K562 (cell line): ENCODE data around the gene FSTL4. TPM values are rescaled to one million over a fixed set of nuclear protein-coding genes. Genes with fewer than 3 reads are reported as not detected.

Source experiments
- ATAC-seq: fragments of 200-7000 bp; cut with Tn5 transposase; 3 replicates; pipeline ENCODE4 v1.9.1; 2020; ENCODE audit warnings: moderate library complexity
- BruUV-seq: library from RNA; stranded (reverse); fragments of 400-500 nt; replicated peaks from 2 replicates; lab custom pipeline; 2021; lab: Mats Ljungman, UMichigan
- CTCF ChIA-PET: fragments of 300-600 bp; formaldehyde crosslinking; extraction: SDS; loops from one replicate; lab custom pipeline; 2021; ENCODE audit warnings: low intra/inter-chr PET ratio; lab: Yijun Ruan, JAX
- POLR2A ChIA-PET: fragments of 300-600, 350-650 bp; sonication (Branson Sonifier 250); formaldehyde crosslinking; extraction: SDS; loops from one replicate; lab custom pipeline; 2021; ENCODE audit warnings: antibody characterized with exemption, inconsistent platforms; lab: Yijun Ruan, JAX
- DNase-seq, 4 experiments: peaks; one replicate each; pipeline versions ENCODE4 v3.0.0 to v3.0.0-alpha.2; 2011 to 2018; ENCODE audit warnings: low spot score in 3 of 4, mixed read lengths in 3 of 4; ENCODE audit errors: extremely low read depth in 1 of 4
- FAIRE-seq: peaks from 2 replicates; lab custom pipeline; 2011; peaks lifted over from hg19 to GRCh38; lab: Jason Lieb, UNC
- H2AFZ ChIP-seq: 2 replicates; pipeline ENCODE4 v1.6.0; 2011; ENCODE audit warnings: low read depth, low read length, control low read depth, inconsistent platforms
- H3K27ac ChIP-seq: fragments of 200-600 bp; 3 replicates; pipeline ENCODE4 v1.8.0; 2011; ENCODE audit warnings: low read depth, mild to moderate bottlenecking, control low read depth, inconsistent platforms, low read length, moderate library complexity, mixed read lengths; ENCODE audit errors: extremely low read depth
- H3K27me3 ChIP-seq, 2 experiments: fragments of 300-600 bp in 1 of 2; 2 replicates in 1 of 2; 3 replicates in 1 of 2; pipeline versions ENCODE4 v1.6.0 to v1.8.0; 2011; ENCODE audit warnings: inconsistent platforms in 2 of 2, low read length in 2 of 2, mild to moderate bottlenecking in 1 of 2, mixed read lengths in 1 of 2, moderate library complexity in 1 of 2; ENCODE audit not compliant: control insufficient read depth in 2 of 2, insufficient read depth in 2 of 2
- H3K36me3 ChIP-seq: fragments of 300-600 bp; 3 replicates; pipeline ENCODE4 v1.8.0; 2011; ENCODE audit warnings: mild to moderate bottlenecking, low read length, inconsistent platforms; ENCODE audit not compliant: control insufficient read depth, insufficient read depth
- H3K4me1 ChIP-seq, 2 experiments: fragments of 200-600 bp in 1 of 2; replicated peaks in 1 of 2; 2 replicates in 1 of 2; 3 replicates in 1 of 2; pipeline versions ENCODE4 v1.5.1 to v1.8.0; 2011; ENCODE audit warnings: inconsistent platforms in 2 of 2, low read length in 2 of 2, mild to moderate bottlenecking in 1 of 2, mixed read lengths in 1 of 2, moderate library complexity in 1 of 2; ENCODE audit not compliant: control insufficient read depth in 2 of 2, insufficient read depth in 2 of 2
- H3K4me2 ChIP-seq: 2 replicates; pipeline ENCODE4 v1.6.1; 2011; ENCODE audit warnings: low read length, control low read depth, inconsistent platforms, mixed read lengths; ENCODE audit not compliant: insufficient read depth
- H3K4me3 ChIP-seq: fragments of 200-600 bp; sonication (generic), shearing (Covaris generic); 2 replicates; pipeline ENCODE4 v1.5.1; 2016; ENCODE audit warnings: control low read depth, inconsistent platforms
- H3K79me2 ChIP-seq: fragments of 200-600 bp; 3 replicates; pipeline ENCODE4 v1.8.0; 2011; ENCODE audit warnings: low read length, inconsistent platforms; ENCODE audit not compliant: control insufficient read depth, insufficient read depth
- H3K9ac ChIP-seq, 2 experiments: 2 replicates each; pipeline versions ENCODE4 v1.6.0 to v1.6.1; 2011; ENCODE audit warnings: low read depth in 2 of 2, low read length in 2 of 2, control low read depth in 1 of 2, inconsistent platforms in 1 of 2, mild to moderate bottlenecking in 1 of 2, mixed read lengths in 1 of 2; ENCODE audit not compliant: insufficient read depth in 1 of 2
- H3K9me1 ChIP-seq: one replicate; pipeline ENCODE4 v1.6.0; 2011; ENCODE audit warnings: inconsistent platforms, mild to moderate bottlenecking, low read length, moderate library complexity; ENCODE audit not compliant: control insufficient read depth, insufficient read depth
- H3K9me3 ChIP-seq: replicated peaks from 2 replicates; pipeline ENCODE4 v1.5.1; 2011; ENCODE audit warnings: low read depth, low read length, inconsistent platforms; ENCODE audit not compliant: control insufficient read depth, insufficient read depth
- H4K20me1 ChIP-seq: replicated peaks from 2 replicates; pipeline ENCODE4 v1.6.1; 2011; ENCODE audit warnings: low read length, inconsistent platforms, mixed read lengths; ENCODE audit not compliant: control insufficient read depth, insufficient read depth
- ATF2 ChIP-seq: sonication (generic); formaldehyde crosslinking; IDR thresholded peaks from 2 replicates; pipeline ENCODE4 v1.8.1; 2022; ENCODE audit warnings: missing genetic modification reagents
- IFI16 ChIP-seq: fragments of 250-450 bp; sonication (Bioruptor Pico); IDR thresholded peaks from 2 replicates; pipeline ENCODE4 v2.1.2; 2022; ENCODE audit warnings: mild to moderate bottlenecking, inconsistent platforms
- MYBL2 ChIP-seq, 2 experiments: fragments of 450-650 bp in 1 of 2; sonication (generic) in 1 of 2; formaldehyde crosslinking in 1 of 2; IDR thresholded peaks; 2 replicates each; pipeline versions ENCODE4 v1.6.1 to v1.8.1; 2017 to 2022; ENCODE audit warnings: borderline replicate concordance in 1 of 2, inconsistent platforms in 1 of 2, low read depth in 1 of 2, mild to moderate bottlenecking in 1 of 2, missing genetic modification reagents in 1 of 2, moderate library complexity in 1 of 2
- WGBS: fragments of 100-300 bp; shearing (Covaris generic); methylation state at CpG from one replicate; pipeline ENCODE4 v1.1.6; 2016; ENCODE audit warnings: low coverage, mixed read lengths; ENCODE audit not compliant: insufficient coverage; ENCODE audit errors: missing lambda C conversion rate; 5-methylcytosine and 5-hydroxymethylcytosine counted together
- in situ Hi-C: fragments of 300-500 bp; cut with MboI; formaldehyde crosslinking; loops from 4 replicates; pipeline ENCODE4 v1.15.0; 2018; ENCODE audit warnings: inconsistent platforms, mixed read lengths
- intact Hi-C: fragments of 100-400 bp; cut with micrococcal nuclease; formaldehyde crosslinking; loops from 2 replicates; pipeline ENCODE4 v1.14.2; 2022
- polyA plus RNA-seq, 8 experiments: library from polyadenylated mRNA; depleted of rRNA in 4 of 8; stranded (reverse) in 5 of 8; unstranded in 3 of 8; fragments of >200 nt; fragmentation: Nextera tagmentation in 2 of 8; fragmentation: Illumina TruSeq in 1 of 8; extraction: Ambion mirVana in 2 of 8; extraction: Trizol in 1 of 8; gene quantifications; 2 replicates each; pipeline versions ENCODE4 v1.2.1 to v1.2.3, GENCODE V29; 2011 to 2014; ENCODE audit warnings: inconsistent platforms in 1 of 8, missing spikeins in 1 of 8
- total RNA-seq, 7 experiments: library from RNA; depleted of rRNA in 6 of 7; stranded (reverse); fragments of >200 nt in 6 of 7; fragmentation: Illumina TruSeq in 2 of 7; extraction: Trizol in 2 of 7; gene quantifications; 2 replicates each; pipeline versions ENCODE4 v1.2.1 to v1.2.3, GENCODE V29; 2011 to 2021; ENCODE audit warnings: low replicate concordance in 1 of 7
- TF ChIP-seq, protein P1 (sequence below): sonication (generic); formaldehyde crosslinking; IDR thresholded peaks from 2 replicates; pipeline ENCODE4 v1.8.1; 2022; ENCODE audit warnings: missing genetic modification reagents

Gene FSTL4
- total and polyA plus RNA-seq, 9 of the 15 experiments (the other 6 are each of a cell fraction or from before 2014, with no cell fraction given): 0.08 to 0.18 (median 0.10) TPM; not detected in 5

GRCh38 chr5:133423011-133423617, 189.2 kb downstream of the FSTL4 start:
- no peaks in the 10 kb centered on the region for H3K36me3 ChIP-seq
- peak overlapping the region in 1 of 2 experiments; percentile 61; a peak in 1 of 4 replicates for H3K9ac ChIP-seq
- DNase-seq: no peak
- peaks cover 3% of the 10 kb centered on the region for H3K9me1 ChIP-seq
- H3K79me2 ChIP-seq: no peaks in the 10 kb centered on the region
- no peak overlapping the region for H3K27ac ChIP-seq
- no peak overlapping the region for H3K4me3 ChIP-seq
- peaks cover 0 to 6% of the 10 kb centered on the region in 2 experiments; a peak in 2 of 5 replicates for H3K4me1 ChIP-seq
- in situ Hi-C loops: loop anchor here (10.0 kb wide), 1 partner anchor 522 kb away; no protein-coding TSS in a partner anchor
- no peak overlapping the region for H2AFZ ChIP-seq
- CTCF ChIA-PET: interaction anchor here (1.0 to 1.5 kb wide), 2 partner anchors 22 to 37 kb away, joined by 3 to 11 read pairs; no protein-coding TSS in a partner anchor
- intact Hi-C loops: loop anchor here (1.0 to 5.0 kb wide), 2 partner anchors 37 to 519 kb away; no protein-coding TSS in a partner anchor
- no peak for TF ChIP-seq IFI16 (CRISPR knock-in tag)
- TF ChIP-seq ATF2 (CRISPR knock-in tag): 0 out of 2 replicates have a peak, but pooled peaks have one; percentile 54
- no peak for TF ChIP-seq MYBL2 (IDR thresholded peaks at IDR 0.05; ENCODE audit: low read depth)
- 0 out of 2 replicates have a peak, but pooled peaks have one; percentile 31 for TF ChIP-seq MYBL2 (CRISPR knock-in tag; IDR thresholded peaks at IDR 0.05; ENCODE audit: borderline replicate concordance)
- TF ChIP-seq, protein P1, sequence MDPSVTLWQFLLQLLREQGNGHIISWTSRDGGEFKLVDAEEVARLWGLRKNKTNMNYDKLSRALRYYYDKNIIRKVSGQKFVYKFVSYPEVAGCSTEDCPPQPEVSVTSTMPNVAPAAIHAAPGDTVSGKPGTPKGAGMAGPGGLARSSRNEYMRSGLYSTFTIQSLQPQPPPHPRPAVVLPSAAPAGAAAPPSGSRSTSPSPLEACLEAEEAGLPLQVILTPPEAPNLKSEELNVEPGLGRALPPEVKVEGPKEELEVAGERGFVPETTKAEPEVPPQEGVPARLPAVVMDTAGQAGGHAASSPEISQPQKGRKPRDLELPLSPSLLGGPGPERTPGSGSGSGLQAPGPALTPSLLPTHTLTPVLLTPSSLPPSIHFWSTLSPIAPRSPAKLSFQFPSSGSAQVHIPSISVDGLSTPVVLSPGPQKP (CRISPR knock-in tag): 0 out of 2 replicates have a peak, but pooled peaks have one; percentile 37
- peaks cover 9 to 52% of the 10 kb centered on the region in 2 experiments; a peak in 4 of 5 replicates for H3K27me3 ChIP-seq
- ATAC-seq: no peak; the same call in 2 of the 3 replicates
- BruUV-seq: no TSS peak
- POLR2A ChIA-PET: interaction anchor here (0.6 to 0.8 kb wide), 2 partner anchors 10 to 146 kb away, joined by 3 read pairs; no protein-coding TSS in a partner anchor
- no peak overlapping the region for H3K4me2 ChIP-seq
- no peak for FAIRE-seq
- no peaks in the 10 kb centered on the region; the same call in 1 of the 2 replicates for H3K9me3 ChIP-seq
- 6% methylated on average over 14 of the region's 14 CpGs for WGBS
- peaks cover 13% of the 10 kb centered on the region for H4K20me1 ChIP-seq
